ENCODE data around the gene PLSCR4.
A peak's percentile ranks its signal among the peaks of the same experiment; 100 is the strongest.

The PLSCR4 gene

DNA sequence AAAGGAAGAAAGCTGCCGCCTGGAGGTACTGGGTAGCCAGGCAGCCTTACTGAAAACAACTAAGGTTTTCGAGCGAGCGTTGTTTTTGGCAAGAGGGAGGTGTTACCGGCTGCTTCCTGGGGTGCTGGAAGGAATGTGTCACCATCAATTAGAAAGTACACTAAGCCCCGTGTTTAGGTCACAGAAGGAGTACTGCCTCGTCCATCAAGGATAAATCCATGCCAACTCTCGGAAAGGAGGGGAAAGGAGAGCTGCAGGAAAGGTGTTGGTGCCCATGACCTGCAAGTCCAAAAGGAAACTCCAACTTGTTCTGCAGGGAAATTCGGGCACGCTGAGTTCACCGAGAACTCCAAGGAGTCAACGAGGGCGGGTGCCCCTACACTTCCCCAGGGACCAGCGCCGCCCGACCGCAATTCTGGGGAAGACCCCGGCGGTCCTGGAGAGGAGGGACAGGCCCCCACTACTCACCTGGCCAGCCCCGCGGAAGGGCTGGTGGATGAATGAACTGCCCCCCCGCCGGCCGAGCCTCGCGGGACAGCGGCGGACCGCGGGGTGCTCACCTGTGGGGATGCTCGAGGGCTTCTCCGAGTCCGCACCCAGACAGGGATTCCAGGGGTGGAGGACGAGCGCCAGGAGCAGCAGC lies 90.5 kb downstream of the PLSCR4 start:
- DNase-seq, result peak; percentile 88

DNA sequence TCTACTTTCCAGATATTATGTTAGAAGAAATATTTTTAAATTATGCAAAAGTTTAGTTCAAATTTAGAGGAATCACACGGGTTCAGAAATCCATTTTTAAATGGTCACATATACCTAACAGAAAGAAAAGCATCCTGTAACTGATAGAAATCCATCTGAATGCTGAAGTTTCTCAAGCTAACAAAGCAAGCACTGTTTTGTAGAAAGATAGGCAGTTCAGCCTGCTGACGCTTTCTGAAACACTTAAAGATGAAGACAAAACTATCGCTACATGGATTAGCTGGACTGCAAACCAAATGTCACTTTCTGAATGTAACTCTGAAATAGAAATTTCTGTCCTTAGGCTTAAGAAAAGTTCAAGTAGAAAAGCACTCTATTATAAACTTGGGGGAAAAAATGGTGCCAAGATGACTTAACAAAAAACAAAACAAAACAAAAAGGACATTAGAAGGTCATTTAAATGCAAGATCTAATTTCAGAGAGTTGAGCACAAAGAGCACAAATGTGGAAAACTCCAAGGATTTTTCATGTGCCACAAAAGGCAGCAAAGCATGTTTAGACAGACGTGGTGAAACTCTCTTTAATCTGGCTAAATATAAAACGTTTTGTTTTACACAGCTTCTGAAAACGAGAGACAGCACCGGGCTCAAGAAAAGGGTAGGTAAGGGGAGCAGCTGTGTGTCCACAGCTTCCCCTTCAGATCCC lies 91.1 kb downstream of the PLSCR4 start:
- no peak for DNase-seq

DNA sequence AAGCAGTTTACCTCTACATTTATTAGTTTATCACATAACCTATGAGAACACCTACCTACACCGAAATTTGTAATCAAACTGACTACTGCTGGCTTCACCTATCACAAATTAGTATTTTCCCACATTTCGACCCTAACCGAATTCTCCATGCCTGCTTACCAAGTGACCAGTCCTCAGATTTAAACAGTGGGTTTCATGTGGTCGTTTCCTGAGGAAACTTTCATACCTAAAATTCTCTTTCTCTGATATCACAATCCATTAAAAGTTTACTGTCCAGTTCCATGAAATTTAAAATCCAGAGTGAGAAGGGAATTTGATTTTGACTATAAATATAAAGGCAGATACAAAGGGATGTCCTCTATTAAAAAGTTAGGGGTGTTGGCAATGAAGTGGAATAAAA lies 91.9 kb downstream of the PLSCR4 start:
- DNase-seq, result no peak

DNA sequence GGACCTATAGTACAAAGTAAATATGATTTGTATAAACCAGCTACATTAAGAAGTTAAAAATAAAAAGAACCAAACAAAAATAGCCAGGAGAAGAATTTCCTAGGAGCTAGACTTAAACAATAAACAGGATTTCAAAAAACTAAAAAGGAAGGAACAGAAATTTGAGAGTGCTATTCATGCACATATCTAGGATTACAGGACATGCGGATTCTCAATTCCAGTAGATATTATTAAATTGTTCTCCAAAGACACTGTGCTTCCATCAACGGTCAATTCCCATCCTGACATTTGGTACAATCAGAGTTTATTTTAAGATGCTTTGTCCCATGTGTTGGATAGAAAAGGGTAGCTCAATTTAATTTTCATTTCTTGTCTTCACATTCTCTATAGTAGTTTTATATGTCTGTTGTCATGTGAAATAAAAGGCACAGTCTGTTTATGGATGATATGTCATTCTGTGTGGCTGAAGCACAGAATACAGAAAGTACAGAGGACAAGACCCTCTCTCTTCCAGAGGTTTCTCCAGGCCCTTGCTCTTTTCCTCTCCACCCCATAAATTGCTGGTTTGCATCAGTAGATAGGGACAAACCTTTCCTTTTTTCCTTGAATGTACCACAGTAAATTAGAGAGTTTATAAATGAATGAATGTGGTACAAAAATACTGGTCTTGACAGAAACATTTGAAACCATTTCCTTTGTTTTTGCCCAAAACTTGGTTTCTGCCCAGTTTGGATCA lies 93.4 kb downstream of the PLSCR4 start:
- no peak for DNase-seq

DNA sequence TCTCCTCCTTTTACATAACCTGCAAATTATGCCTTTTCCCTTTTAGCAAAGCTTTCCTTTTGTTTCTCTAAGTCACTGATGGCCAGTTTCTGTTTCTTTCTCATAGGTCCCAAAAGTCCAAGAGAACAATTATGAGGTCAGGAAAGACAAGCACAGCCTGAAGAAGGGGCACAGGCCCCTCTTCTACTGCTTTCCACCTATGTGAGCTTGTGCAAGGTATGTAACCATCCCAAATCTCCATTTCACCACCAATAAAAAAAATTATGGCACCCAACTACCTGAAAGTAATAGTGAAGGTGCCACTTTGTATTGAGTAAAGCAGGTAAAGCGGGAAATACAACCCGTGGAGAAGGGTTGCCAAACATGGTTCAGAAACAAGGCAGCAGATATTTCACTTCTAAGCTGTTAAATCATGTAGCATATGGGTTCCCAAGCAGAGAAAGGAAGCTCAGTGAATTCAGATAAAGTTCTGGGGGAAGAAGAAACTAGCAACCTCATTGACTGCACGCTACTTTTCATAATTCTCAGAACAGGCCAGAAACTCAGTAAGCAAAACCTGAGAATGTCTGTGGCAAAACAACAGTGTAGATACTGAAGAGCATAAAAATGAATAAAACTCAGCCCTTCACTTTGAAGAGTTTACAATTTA lies 94.1 kb downstream of the PLSCR4 start:
- DNase-seq, result no peak

DNA sequence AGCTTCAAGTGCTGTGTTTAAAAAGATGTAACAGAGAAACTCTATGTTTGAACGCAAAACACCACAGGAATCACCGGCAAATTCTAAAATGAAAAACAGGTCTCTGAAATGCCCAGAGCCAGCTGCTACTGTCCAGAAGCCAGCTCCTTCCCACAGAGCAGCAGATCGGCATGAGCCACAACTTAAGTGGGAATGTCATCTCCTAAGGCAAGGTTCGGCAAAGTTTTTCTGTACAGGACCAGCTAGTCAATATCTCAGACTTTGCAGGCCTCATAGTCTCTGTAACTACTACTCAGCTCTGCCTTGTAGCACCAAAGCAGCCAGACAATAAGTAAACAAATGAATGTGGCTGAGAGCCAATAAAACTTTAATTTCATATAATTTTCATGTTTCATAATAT lies 94.8 kb downstream of the PLSCR4 start:
- peak; percentile 36 for DNase-seq

DNA sequence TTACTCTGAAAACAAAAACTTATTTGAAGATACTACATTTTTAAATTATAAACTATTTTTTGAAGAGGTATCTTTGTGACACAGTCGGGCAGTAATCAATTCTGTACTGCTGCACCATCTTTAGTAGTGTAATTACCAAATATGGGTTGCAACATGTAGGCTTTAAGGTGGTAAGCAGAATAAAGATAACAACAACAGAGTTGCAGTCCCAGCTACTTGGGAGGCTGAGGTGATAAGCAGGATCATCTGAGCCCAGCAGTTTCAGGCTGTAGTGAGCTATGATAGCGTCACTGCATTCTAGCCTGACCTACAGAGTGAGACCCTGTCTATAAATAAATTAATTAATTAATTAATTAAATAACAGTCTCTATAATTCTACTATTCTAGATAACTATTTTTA lies 95.9 kb downstream of the PLSCR4 start:
- DNase-seq, result no peak

DNA sequence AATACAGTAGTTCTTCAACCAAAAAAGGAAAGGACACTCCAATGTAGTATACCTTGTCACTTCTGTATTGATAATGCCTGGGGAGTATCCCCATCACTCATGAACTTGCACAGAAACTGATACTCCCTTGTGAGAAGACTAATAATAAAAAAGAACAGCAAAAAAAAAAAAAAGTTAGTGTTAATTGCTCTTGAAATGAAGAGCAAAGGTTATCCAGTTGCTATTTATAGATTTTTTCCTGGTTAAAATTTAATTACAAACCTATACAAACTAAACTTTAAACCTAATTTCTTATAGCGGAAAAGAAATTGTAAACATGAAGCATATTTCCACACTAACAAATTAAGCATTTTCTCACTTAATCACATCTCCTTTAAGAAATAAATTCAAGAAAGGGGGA lies 96.6 kb downstream of the PLSCR4 start:
- no peak for DNase-seq

DNA sequence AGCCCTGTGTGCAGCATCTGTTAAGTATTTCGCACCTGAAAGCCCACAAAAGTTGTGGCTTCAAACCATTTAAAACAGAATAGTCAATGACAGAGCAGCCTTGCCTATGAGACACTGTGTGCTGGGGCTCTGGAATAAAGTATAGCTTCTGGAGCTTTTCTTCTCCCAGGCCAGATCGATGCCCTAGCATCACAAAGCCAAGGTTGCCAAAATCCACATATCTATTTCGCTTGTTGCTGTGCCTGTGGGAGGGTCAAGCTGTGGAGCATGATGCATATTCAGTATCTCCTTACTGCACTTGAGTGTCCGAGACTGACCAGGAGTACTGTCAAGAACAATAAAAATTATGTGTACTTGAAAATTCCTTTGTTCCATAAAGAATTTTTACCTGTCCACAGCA lies 97.5 kb downstream of the PLSCR4 start:
- DNase-seq, result no peak

DNA sequence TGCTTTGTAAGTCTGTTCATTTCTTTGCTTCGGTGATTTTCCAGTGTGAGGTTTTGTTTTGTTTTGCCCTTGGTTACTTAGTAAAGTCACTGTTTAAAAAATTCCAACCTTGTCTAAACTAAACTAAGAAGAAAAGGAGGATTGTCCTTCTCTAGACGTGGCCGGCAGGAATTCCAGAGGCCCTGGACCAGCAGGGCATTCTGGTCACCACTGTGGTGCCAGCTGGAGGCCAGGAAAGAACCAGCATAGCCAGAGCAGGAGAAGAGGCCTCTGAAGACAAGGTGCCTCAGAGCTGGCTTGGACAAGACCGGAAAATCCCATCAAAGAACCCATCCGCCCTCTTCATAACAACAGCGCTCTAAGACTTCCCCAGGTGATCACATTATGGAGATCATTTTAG lies 98.1 kb downstream of the PLSCR4 start:
- no peak for DNase-seq

DNA sequence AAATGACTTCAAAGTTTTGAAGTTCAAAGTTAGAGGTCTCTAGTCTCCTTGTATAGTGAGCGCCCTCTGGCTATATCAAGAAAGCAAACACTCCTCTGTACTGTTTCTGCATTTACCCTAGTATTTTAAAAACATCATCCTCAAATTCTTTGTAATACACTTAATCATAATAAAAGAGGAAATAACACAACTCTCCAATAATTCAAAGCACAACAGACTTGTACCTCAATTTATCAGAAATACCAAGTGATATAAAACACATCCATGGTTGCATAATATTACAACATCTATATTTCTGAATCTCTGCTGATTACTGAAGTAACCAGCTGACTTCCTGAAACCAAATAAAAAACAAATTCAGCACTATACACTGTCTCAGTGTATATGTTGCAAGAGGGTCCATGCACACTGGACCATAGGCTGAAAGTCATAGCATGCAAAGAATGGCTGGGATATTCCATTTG lies 102.4 kb downstream of the PLSCR4 start:
- DNase-seq, result peak; percentile 62

DNA sequence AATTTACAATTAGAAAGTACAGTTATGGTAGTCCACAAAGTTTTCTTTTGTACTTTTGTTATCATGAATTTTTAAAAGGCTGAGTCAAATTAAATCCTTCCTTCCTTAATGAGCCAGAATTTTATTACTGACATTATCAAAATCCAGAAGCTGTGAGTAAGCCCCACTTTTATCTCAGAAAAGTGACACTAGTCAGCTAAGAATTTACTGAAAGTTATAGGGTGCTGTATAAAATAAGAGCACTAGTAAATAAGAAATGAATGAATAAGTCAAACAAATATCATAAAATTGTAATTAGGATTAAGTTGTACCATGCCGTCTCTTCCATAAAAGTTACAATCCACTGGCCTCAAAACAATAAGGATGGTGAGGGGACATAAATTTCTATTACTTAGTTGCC lies 105.3 kb downstream of the PLSCR4 start:
- no peak for DNase-seq

DNA sequence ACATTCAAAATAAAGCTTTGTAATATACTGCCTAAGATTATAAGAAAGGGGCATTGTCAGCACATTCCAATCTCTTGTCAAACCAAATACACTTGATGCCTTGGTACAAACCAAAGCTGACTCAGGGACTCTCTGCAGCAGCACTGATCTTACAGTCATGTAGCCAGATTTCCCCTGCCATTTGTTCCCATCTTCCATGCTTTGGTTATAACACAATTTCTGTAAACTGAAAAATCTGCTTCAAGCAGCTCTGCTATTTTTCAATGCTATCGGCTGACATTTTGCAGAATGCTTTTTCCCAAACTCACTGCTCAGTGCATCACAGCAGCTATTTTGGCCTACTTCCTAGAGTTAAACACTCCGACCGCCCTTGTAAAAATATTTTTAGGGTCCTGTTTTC lies 108.1 kb downstream of the PLSCR4 start:
- peak; percentile 71 for DNase-seq

All from HCEC 1CT (cell line).